GM21723 (cell line): Measurements from ENCODE around the gene MAN2A2.

Experiments used
- ATAC-seq: cut with Tn5 transposase; IDR thresholded peaks from one replicate; pipeline ENCODE4 v1.9.1; 2021; ENCODE audit warnings: mild to moderate bottlenecking, moderate library complexity; ENCODE audit not compliant: unreplicated experiment

Gene MAN2A2

DNA sequence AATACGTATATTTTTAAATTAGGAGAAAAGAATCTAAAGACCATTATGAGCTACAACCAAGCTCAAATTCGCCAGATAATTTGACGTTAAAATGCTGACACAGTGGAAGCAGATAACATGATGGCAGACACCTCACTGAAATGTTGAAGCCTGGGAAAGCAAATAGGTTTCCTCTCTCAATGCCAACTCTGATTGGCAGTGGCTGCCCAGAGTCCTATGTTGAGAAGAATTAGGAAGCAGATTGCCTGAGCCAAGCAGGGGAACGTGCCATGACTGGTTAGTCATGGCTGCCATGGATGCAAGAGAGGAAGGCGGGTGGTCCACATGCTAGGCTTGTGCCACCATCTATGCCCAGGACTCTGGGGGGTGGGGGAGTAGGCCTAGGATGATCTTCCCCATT, 35.2 kb downstream of the MAN2A2 start:
- no peak for ATAC-seq

DNA sequence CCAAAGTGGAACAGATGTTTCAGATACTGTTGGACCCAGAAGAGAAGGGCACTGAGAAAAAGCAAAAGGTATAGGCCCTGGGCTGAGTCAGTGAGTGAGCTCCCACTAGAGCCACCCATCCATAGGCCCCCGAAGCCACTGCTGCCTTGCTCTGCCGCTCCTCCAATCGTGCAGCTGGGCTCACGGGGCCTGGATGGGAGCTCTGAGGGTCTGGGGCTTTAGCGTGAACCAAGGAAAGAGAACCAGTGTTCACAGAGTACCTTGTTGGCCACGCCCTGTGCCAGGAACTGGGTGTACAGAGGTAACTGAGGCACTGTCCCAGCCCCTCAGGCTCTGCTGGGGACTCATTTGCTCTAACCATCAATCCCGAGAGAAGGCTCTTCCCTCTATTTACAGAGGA, 36.7 kb downstream of the MAN2A2 start:
- no peak for ATAC-seq

- no peak for ATAC-seq
Observed at GRCh38 chr15:90941038-90941437, 37.9 kb downstream of the MAN2A2 start.

GRCh38 chr15:90942354-90943120, 39.4 kb downstream of the MAN2A2 start:
- no peak for ATAC-seq

- no peak for ATAC-seq
Observed at GRCh38 chr15:90945091-90945490, 42.0 kb downstream of the MAN2A2 start.

GRCh38 chr15:90946538-90946937, 43.4 kb downstream of the MAN2A2 start:
- no peak for ATAC-seq

DNA sequence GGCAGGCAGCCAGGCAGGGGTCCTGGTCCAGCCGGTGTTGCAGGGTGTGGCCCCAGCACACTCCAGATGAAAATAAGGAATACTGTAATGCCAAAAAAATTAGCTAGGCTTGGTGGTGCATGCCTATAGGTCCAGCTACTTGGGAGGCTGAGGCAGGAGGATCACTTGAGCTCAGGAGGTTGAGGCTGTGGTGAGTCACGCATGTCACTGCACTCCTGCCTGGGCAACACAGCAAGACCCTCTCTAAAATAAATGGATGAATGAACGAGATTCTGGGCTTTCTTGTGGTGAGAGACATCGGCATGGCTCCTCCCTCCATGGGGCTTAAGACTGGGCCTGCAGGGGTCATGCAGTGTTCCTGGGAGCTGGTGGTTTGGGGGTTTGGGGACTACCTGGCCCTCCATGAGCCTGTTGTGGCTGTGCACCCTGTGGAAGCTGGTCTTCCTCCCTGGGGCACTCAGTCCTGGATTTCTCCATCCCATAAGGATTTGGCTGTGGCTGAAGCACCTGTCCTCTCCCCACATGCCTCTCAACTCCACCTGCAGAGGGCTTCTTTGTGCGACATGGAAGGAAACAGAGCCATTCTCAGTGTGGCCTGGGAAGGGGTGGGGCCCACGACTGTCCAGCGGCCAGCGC, 44.0 kb downstream of the MAN2A2 start:
- no peak for ATAC-seq

DNA sequence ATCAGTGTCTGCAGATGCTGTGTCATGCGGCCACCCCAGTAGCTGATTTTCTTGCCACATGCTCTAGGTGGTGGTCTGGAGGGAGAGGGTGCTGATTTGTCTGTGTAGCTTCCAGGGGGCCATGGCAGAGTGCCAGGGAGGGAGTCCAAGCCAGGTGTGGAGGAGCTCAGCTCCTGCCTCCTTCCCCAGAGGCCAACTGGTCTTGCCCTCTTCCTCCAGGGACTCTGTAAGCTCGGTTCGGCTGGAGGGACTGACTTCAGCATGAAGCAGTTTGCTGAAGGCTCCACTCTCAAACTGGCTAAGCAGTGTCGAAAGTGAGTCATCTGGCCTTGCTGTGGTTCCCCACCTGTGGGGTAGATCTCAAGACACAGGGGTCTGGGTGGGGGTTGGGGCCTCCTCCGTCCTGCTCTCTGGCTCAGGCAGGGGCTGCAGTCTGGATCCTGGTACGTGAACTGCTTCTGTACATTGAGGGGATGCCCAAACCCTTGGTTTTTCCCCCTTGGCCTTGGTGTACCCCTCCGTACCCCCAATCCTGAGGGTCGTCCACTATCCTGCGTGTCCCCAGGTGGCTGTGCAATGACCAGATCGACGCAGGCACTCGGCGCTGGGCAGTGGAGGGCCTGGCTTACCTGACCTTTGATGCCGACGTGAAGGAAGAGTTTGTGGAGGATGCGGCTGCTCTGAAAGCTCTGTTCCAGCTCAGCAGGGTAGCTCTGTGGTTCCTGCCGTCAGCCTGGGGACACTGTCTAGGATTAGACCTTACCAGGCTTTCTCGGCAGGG, 44.7 kb downstream of the MAN2A2 start:
- no peak for ATAC-seq

GRCh38 chr15:90948506-90948905, 45.4 kb downstream of the MAN2A2 start:
- ATAC-seq, result no peak

GRCh38 chr15:90949979-90950675, 47.0 kb downstream of the MAN2A2 start:
- ATAC-seq, result no peak

DNA sequence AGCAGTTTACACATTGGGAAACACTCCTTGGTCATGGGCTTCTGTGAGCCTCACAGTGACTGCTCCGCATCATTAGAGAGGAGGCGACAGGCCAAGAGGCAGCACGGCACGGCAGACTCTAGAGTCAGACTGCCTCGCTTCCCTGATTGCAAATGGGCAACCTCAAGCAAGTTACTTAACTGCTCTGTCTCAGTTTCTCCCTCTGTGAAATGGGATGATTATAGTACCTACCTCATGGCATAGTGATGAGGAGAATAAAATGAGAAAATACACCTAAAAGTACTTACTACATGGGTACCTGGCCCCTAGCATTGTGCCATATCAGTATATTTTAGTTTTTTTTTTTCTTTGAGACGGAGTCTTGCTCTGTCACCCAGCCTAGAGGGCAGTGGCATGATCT, 47.6 kb downstream of the MAN2A2 start:
- no peak for ATAC-seq

GRCh38 chr15:90952901-90953677, 50.0 kb downstream of the MAN2A2 start:
- no peak for ATAC-seq

DNA sequence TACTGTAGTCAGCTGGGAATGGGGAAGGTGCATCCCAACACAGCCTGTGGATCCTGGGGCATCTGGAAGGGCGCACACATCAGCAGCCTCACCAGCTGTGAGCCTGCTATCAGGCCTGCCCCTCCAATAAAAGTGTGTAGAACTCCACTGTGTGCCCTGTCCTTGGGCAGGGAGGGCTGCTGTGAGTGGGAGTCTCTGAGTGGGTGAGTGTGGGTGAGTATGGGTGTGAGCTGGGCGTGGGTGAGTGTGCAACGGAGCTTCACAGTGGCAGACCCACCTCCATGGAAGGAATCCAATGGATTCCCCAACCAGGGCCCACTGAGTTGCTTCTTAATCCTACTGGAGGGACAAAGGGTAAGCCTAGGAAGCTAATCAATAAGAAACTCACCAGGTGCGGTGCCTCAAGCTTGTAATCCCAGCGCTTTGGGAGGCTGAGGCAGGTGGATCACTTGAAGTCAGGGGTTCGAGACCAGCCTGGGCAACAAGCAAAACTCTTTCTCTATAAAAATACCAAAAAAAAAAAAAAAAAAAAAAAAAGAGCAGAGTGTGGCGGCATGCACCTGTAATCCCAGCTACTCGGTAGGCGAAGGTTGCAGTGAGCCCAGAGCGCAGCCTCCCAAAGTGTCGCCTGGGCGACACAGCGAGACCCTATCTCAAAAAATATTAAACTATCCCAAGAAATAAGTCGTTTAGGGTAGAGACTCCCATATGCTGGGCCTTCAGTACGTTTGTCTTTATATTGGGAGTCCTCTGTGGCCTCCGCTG, 51.0 kb downstream of the MAN2A2 start:
- no peak for ATAC-seq

DNA sequence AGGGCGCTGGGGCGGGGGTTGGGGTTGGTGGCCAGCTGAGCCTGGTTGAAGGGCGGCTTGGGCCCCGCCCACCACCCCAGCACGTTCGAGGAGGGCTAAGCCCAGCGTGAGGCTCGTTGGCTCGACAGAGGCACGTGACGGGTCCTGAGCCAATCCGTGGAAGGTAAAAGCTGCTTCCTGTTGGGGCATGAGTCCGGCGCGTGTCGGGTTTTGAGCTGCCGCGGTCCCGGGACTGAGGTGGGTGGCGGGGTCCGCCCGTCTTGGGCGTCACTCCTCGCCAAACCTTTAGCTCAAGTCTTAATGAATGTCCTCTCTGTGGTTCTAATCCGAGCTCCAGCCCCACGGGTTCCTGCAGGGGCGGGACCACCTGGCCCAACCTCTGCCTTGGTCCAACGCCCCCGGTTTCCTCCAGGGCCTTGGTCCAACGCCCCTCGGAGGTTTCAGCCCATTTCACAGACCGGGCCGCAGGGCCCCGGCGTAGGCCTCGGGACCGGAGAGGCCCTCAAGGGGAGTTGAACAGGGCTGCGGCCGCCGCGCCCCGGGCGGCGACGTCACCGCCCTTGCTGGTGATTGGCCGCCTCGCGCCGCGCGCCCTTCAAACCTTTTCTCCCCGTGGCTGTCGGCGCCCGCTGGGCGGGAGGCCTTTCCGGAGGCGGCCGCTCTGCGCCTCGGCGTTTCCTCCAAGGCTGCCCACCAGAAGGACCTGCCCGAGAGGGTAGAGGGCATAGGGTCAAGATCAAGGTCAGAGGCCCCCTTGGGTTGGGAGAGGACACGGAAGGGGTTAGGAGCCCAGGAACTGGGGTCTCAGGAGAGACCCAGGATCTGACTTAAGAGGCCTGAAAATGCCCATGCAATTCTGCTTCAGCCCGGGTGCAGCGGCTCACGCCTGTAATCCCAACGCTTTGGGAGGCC, 51.9 kb downstream of the MAN2A2 start, which contains the start of gene RCCD1:
Gene RCCD1, plus strand, starts transcription at position 173 of the 912 bp plus-strand sequence. CDS start 1,851 bp downstream, outside the sequence.
- peak; percentile 90 for ATAC-seq

GRCh38 chr15:90955624-90956273, 52.6 kb downstream of the MAN2A2 start:
- no peak for ATAC-seq

- ATAC-seq, result peak; percentile 22
Observed at GRCh38 chr15:90956274-90957030, 53.4 kb downstream of the MAN2A2 start.
